Activated B cell treated with CpG ODN at 0.5 μM for 24 hours (primary cell): ENCODE data around the gene PCDHGA5. TPM values are rescaled to one million over a fixed set of nuclear protein-coding genes. Genes with fewer than 3 reads are reported as not detected.
"Not testable (repeated sequence)": the region's sequence is repeated elsewhere in the genome, so short reads cannot be mapped to it uniquely, and the experiment has no call there.

Source experiments
- ATAC-seq: fragments of 200-7000 bp; cut with Tn5 transposase; one replicate; pipeline ENCODE4 v1.10.0; 2021; ENCODE audit warnings: low read depth, mild to moderate bottlenecking, moderate library complexity
- CTCF ChIA-PET: fragments of 350-600 bp; sonication (Branson Sonifier 250); formaldehyde crosslinking; loops from one replicate; lab custom pipeline; 2021; ENCODE audit warnings: antibody characterized with exemption; lab: Charles Lee
- POLR2A ChIA-PET: fragments of 350-600 bp; sonication (Branson Sonifier 250); formaldehyde crosslinking; loops from one replicate; lab custom pipeline; 2021; ENCODE audit warnings: antibody characterized with exemption; lab: Charles Lee
- DNase-seq: peaks from one replicate; pipeline ENCODE4 v3.0.0; 2022
- H3K27ac Mint-ChIP-seq: one replicate; pipeline ENCODE4 v1.8.0; 2020; ENCODE audit warnings: mixed read lengths
- H3K27me3 Mint-ChIP-seq: one replicate; pipeline ENCODE4 v1.8.0; 2021; ENCODE audit warnings: mixed read lengths
- H3K36me3 Mint-ChIP-seq: one replicate; pipeline ENCODE4 v1.8.0; 2021; ENCODE audit warnings: low read depth, mixed read lengths
- H3K4me1 Mint-ChIP-seq: one replicate; pipeline ENCODE4 v1.8.0; 2021; ENCODE audit warnings: mixed read lengths
- H3K4me3 Mint-ChIP-seq: one replicate; pipeline ENCODE4 v1.8.0; 2020; ENCODE audit warnings: mild to moderate bottlenecking, mixed read lengths
- H3K9me3 Mint-ChIP-seq: one replicate; pipeline ENCODE4 v1.8.0; 2020; ENCODE audit warnings: mixed read lengths
- intact Hi-C: fragments of 100-400 bp; cut with micrococcal nuclease; formaldehyde crosslinking; loops from one replicate; pipeline ENCODE4 v1.15.1; 2024
- total RNA-seq: library from RNA; stranded (reverse); gene quantifications from 2 replicates; pipeline ENCODE4 v1.2.3, GENCODE V29; 2022
- TF ChIP-seq, protein P1 (sequence below): fragments of 200-600 bp; IDR thresholded peaks from one replicate; pipeline ENCODE4 v1.8.0; 2022; ENCODE audit warnings: antibody characterized with exemption, mild to moderate bottlenecking

The PCDHGA5 gene
- total RNA-seq, 1 donor from 2014 or later, result 1.2 TPM

DNA sequence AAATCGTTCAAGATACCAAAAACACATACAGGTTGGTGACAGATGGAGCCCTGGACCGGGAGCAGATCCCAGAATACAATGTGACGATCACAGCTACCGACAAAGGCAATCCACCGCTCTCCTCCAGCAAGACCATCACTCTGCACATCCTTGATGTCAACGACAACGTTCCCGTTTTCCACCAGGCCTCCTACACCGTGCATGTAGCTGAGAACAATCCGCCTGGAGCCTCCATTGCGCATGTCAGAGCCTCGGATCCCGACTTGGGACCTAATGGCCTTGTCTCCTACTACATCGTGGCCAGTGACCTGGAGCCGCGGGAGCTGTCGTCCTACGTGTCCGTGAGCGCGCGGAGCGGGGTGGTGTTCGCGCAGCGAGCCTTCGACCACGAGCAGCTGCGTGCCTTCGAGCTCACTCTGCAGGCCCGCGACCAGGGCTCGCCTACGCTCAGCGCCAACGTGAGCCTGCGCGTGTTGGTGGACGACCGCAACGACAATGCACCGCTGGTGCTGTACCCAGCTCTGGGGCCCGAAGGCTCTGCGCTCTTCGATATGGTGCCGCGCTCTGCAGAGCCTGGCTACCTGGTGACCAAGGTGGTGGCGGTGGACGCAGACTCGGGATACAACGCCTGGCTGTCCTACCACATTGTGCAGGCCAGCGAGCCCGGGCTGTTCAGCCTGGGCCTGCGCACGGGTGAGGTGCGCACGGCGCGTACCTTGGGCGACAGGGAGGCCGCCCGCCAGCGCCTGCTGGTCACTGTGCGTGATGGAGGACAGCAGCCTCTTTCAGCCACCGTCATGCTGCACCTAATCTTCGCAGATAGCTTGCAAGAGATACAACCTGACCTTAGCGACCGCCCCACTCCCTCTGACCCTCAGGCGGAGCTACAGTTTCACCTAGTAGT is 7.9 kb downstream of the PCDHGA5 start:
- H3K27me3 Mint-ChIP-seq, result peaks cover 43% of the 10 kb centered on the region

DNA sequence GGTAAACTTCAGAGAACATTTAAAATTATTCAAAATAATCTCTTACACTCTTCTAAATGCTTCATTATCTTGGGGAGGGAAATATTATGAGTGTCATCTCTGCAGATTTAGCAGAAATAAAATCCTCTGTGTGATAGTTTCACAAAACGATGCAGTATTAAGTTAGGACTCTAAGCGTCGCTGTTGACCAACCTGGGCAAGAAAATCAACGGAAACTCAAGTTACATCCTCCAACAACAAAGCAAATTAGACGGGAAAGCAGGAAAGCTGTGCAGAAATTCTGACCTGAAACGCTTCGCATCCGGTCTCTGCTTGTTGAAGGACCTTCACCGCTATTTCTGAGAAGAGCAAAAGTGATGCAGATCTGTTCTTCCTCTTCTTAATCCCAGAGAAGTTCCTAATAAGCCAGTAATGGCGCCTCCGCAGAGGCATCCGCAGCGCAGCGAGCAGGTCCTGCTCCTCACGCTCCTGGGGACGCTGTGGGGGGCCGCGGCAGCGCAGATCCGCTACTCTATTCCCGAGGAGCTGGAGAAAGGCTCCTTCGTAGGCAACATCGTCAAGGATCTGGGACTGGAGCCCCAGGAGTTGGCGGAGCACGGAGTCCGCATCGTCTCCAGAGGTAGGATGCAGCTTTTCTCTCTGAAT is 9.8 kb downstream of the PCDHGA5 start, which contains the start of gene PCDHGA6:
Gene PCDHGA6, plus strand, starts transcription at position 219 of the 645 bp plus-strand sequence. Its CDS starts 193 bp downstream, at position 412.
- no peaks in the 10 kb centered on the region for H3K36me3 Mint-ChIP-seq
- H3K27ac Mint-ChIP-seq, result no peak within 1 kb of the TSS
- ChIA-PET CTCF (interaction anchor here (1.3 kb wide), 1 partner anchor 24 kb away, joined by 3 read pairs; the partner anchor contains the start of gene PCDHGB5), POLR2A (no interaction called here)
- peaks cover 22% of the 10 kb centered on the region for H3K9me3 Mint-ChIP-seq
- peak within 1 kb of the TSS; percentile 12 for H3K4me3 Mint-ChIP-seq
- H3K27me3 Mint-ChIP-seq, result peaks cover 37% of the 10 kb centered on the region
- TF ChIP-seq, protein P1, sequence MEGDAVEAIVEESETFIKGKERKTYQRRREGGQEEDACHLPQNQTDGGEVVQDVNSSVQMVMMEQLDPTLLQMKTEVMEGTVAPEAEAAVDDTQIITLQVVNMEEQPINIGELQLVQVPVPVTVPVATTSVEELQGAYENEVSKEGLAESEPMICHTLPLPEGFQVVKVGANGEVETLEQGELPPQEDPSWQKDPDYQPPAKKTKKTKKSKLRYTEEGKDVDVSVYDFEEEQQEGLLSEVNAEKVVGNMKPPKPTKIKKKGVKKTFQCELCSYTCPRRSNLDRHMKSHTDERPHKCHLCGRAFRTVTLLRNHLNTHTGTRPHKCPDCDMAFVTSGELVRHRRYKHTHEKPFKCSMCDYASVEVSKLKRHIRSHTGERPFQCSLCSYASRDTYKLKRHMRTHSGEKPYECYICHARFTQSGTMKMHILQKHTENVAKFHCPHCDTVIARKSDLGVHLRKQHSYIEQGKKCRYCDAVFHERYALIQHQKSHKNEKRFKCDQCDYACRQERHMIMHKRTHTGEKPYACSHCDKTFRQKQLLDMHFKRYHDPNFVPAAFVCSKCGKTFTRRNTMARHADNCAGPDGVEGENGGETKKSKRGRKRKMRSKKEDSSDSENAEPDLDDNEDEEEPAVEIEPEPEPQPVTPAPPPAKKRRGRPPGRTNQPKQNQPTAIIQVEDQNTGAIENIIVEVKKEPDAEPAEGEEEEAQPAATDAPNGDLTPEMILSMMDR, result no peak
- intact Hi-C loops, result loop anchor here (1.0 to 5.0 kb wide), 2 partner anchors 39 to 185 kb away; partner anchors contain the start of gene PCDHGA10
- DNase-seq (no peak), ATAC-seq (no peak)
- peaks cover 7% of the 10 kb centered on the region for H3K4me1 Mint-ChIP-seq

More for the DNA sequence above, 7.9 kb downstream of the PCDHGA5 start:
- no peak for ATAC-seq
- Mint-ChIP-seq H3K27ac (no peak overlapping the region), H3K4me1 (peaks cover 7% of the 10 kb centered on the region), H3K4me3 (no peak overlapping the region), H3K9me3 (peaks cover 17% of the 10 kb centered on the region), H3K36me3 (no peaks in the 10 kb centered on the region)
- POLR2A ChIA-PET, result no interaction called here
- intact Hi-C loops, result loop anchor here (5.0 kb wide), 1 partner anchor 40 kb away; the partner anchor contains the start of gene PCDHGA10
- no peak for DNase-seq
- TF ChIP-seq, protein P1, result no peak
- CTCF ChIA-PET, result interaction anchor here (2.8 kb wide), 1 partner anchor 192 kb away, joined by 23 read pairs; no protein-coding TSS in a partner anchor

DNA sequence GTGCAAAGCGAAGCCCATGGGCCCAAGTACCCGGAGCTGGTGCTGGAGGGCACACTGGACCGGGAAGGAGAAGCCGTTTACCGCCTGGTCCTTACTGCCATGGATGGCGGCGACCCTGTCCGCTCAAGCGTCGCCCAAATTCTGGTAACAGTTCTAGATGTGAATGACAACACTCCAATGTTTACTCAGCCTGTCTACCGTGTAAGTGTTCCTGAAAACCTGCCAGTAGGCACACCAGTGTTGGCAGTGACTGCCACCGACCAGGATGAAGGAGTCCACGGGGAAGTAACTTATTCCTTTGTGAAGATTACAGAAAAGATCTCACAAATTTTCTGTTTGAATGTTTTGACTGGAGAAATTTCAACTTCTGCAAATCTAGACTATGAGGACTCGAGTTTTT is 10.7 kb downstream of the PCDHGA5 start:
- POLR2A ChIA-PET, result no interaction called here

DNA sequence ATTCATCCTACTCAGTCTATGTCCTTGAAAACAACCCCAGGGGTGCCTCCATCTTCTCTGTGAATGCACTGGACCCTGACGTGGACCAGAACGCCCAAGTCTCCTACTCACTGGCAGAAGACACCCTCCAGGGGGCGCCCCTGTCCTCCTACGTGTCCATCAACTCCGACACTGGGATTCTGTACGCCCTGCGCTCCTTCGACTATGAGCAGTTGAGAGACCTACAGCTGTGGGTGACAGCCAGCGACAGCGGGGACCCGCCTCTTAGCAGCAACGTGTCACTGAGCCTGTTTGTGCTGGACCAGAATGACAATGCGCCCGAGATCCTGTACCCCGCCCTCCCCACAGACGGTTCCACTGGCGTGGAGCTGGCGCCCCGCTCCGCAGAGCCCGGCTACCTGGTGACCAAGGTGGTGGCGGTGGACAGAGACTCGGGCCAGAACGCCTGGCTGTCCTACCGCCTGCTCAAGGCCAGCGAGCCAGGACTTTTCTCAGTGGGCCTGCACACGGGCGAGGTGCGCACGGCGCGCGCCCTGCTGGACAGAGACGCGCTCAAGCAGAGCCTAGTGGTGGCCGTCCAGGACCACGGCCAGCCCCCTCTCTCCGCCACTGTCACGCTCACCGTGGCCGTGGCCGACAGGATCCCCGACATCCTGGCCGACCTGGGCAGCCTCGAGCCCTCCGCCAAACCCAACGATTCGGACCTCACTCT is 11.6 kb downstream of the PCDHGA5 start:
- ATAC-seq, H3K4me1 Mint-ChIP-seq, H3K27ac Mint-ChIP-seq, DNase-seq, H3K36me3 Mint-ChIP-seq, CTCF ChIA-PET, intact Hi-C loops, H3K4me3 Mint-ChIP-seq, POLR2A ChIA-PET: not testable (repeated sequence)
- Mint-ChIP-seq H3K27me3 (peaks cover 28% of the 10 kb centered on the region), H3K9me3 (peaks cover 24% of the 10 kb centered on the region)

More for the DNA sequence above, 10.7 kb downstream of the PCDHGA5 start:
- H3K4me3 Mint-ChIP-seq, result no peak overlapping the region
- CTCF ChIA-PET, result interaction anchor here (1.3 kb wide), 1 partner anchor 23 kb away, joined by 3 read pairs; the partner anchor contains the start of gene PCDHGB5
- peaks cover 7% of the 10 kb centered on the region for H3K4me1 Mint-ChIP-seq
- H3K36me3 Mint-ChIP-seq, result no peaks in the 10 kb centered on the region
- peaks cover 24% of the 10 kb centered on the region for H3K9me3 Mint-ChIP-seq
- intact Hi-C loops, result loop anchor here (5.0 kb wide), 1 partner anchor 38 kb away; the partner anchor contains the start of gene PCDHGA10
- TF ChIP-seq, protein P1, result no peak
- H3K27me3 Mint-ChIP-seq, result peaks cover 31% of the 10 kb centered on the region
- DNase-seq, result no peak
- H3K27ac Mint-ChIP-seq, result no peak overlapping the region
- no peak for ATAC-seq
